OCI-LY7 (cell line): ENCODE measurements around the gene MN1.

Experiments used
- CTCF ChIP-seq: fragments of 200-600 bp; sonication (generic); conservative IDR thresholded peaks from 2 replicates; pipeline ENCODE4 v1.5.1; 2014; ENCODE audit warnings: mild to moderate bottlenecking, antibody characterized with exemption, low read length, moderate library complexity, mixed read lengths
- EZH2phosphoT487 ChIP-seq: fragments of 200-600 bp; sonication (generic); IDR thresholded peaks from 2 replicates; pipeline ENCODE4 v1.6.1; 2018; ENCODE audit warnings: low read depth, borderline replicate concordance, mild to moderate bottlenecking, mixed run types, antibody characterized with exemption, low read length, moderate library complexity, mixed read lengths

- TF ChIP-seq EZH2phosphoT487 (no peak), CTCF (no peak)
Measured at GRCh38 chr22:27724709-27725108, 76.8 kb downstream of the MN1 start.
